PC-3 (cell line): Measurements from ENCODE around the gene HLTF. TPM values are rescaled to one million over a fixed set of nuclear protein-coding genes. Genes with fewer than 3 reads are reported as not detected.

ENCODE experiments used
- ATAC-seq: fragments of 200-7000 bp; cut with Tn5 transposase; 2 replicates; pipeline ENCODE4 v1.9.1; 2020; ENCODE audit warnings: mild to moderate bottlenecking, moderate library complexity
- BruUV-seq: library from RNA; stranded (reverse); fragments of 400-500 nt; replicated peaks from 2 replicates; lab custom pipeline; 2021; lab: Mats Ljungman, UMichigan
- CTCF ChIA-PET: fragments of 300-600 bp; sonication (Branson Sonifier 250); formaldehyde crosslinking; loops from one replicate; lab custom pipeline; 2022; ENCODE audit warnings: antibody characterized with exemption; lab: Charles Lee
- POLR2A ChIA-PET: fragments of 300-600 bp; sonication (Branson Sonifier 250); formaldehyde crosslinking; loops from one replicate; lab custom pipeline; 2022; ENCODE audit warnings: antibody characterized with exemption; ENCODE audit not compliant: unreplicated experiment; lab: Charles Lee
- DNase-seq: peaks from one replicate; pipeline ENCODE4 v3.0.0-alpha.2; 2015
- H2AFZ ChIP-seq: fragments of 300-600 bp; sonication (generic); 2 replicates; pipeline ENCODE4 v1.6.0; 2016; ENCODE audit warnings: antibody characterized with exemption, low read length
- H3F3A ChIP-seq: fragments of 300-600 bp; sonication (generic); one replicate; pipeline ENCODE4 v1.6.0; 2017; ENCODE audit warnings: antibody characterized with exemption, low read length, control low read depth, mild to moderate bottlenecking; ENCODE audit not compliant: unreplicated experiment
- H3K27ac ChIP-seq: fragments of 300-600 bp; sonication (generic); 2 replicates; pipeline ENCODE4 v1.5.1; 2016; ENCODE audit warnings: mild to moderate bottlenecking, low read length
- H3K27me3 ChIP-seq: fragments of 300-600 bp; sonication (generic); 2 replicates; pipeline ENCODE4 v1.6.1; 2016; ENCODE audit warnings: low read length, mixed read lengths
- H3K36me3 ChIP-seq: fragments of 300-600 bp; sonication (generic); 2 replicates; pipeline ENCODE4 v1.6.1; 2016; ENCODE audit warnings: low read depth, mixed run types, low read length, mixed read lengths
- H3K4me1 ChIP-seq: fragments of 300-600 bp; sonication (generic); 2 replicates; pipeline ENCODE4 v1.5.1; 2016; ENCODE audit warnings: low read length; ENCODE audit not compliant: insufficient read depth
- H3K4me2 ChIP-seq: fragments of 300-600 bp; sonication (generic); 2 replicates; pipeline ENCODE4 v1.6.0; 2016; ENCODE audit warnings: low read length
- H3K4me3 ChIP-seq: fragments of 300-600 bp; sonication (generic); 2 replicates; pipeline ENCODE4 v1.5.1; 2016; ENCODE audit warnings: mild to moderate bottlenecking, low read length, mixed read lengths
- H3K79me2 ChIP-seq: fragments of 300-600 bp; sonication (generic); 2 replicates; pipeline ENCODE4 v1.6.1; 2017; ENCODE audit warnings: low read length, mixed read lengths
- H3K9ac ChIP-seq: fragments of 300-600 bp; sonication (generic); 2 replicates; pipeline ENCODE4 v1.6.0; 2016; ENCODE audit warnings: mild to moderate bottlenecking, low read length
- H3K9me2 ChIP-seq: fragments of 300-600 bp; sonication (generic); replicated peaks from 2 replicates; pipeline ENCODE4 v1.6.1; 2016; ENCODE audit warnings: mixed run types, low read length, mixed read lengths
- H3K9me3 ChIP-seq: fragments of 300-600 bp; sonication (generic); 2 replicates; pipeline ENCODE4 v1.6.1; 2016; ENCODE audit warnings: low read length, mixed read lengths
- H4K20me1 ChIP-seq: fragments of 300-600 bp; sonication (generic); 2 replicates; pipeline ENCODE4 v1.6.1; 2016; ENCODE audit warnings: low read length, mixed read lengths
- CTCF ChIP-seq: fragments of 300-600 bp; sonication (generic); conservative IDR thresholded peaks from 2 replicates; pipeline ENCODE4 v1.5.1; 2017; ENCODE audit warnings: antibody characterized with exemption, low read depth, mild to moderate bottlenecking, low read length
- EZH2 ChIP-seq: fragments of 300-600 bp; sonication (generic); IDR thresholded peaks from one replicate; pipeline ENCODE4 v1.6.1; 2017; ENCODE audit warnings: antibody characterized with exemption, mild to moderate bottlenecking, low read length; ENCODE audit not compliant: unreplicated experiment
- EZH2phosphoT487 ChIP-seq: fragments of 300-600 bp; sonication (generic); IDR thresholded peaks from 2 replicates; pipeline ENCODE4 v1.6.1; 2018; ENCODE audit warnings: mild to moderate bottlenecking, antibody characterized with exemption, low read length, borderline replicate concordance
- intact Hi-C: fragments of 100-400 bp; cut with micrococcal nuclease; formaldehyde crosslinking; loops from 2 replicates; pipeline ENCODE4 v1.9.0; 2023
- total RNA-seq: library from RNA; depleted of rRNA; stranded (reverse); fragments of >200 nt; gene quantifications from 2 replicates; pipeline ENCODE4 v1.2.3, GENCODE V29; 2014

The HLTF gene
- total RNA-seq, 1 experiment from 2014 or later, result 43.3 TPM

GRCh38 chr3:149128821-149129220 is 42.5 kb upstream of the HLTF start:
- no peaks in the 10 kb centered on the region for H3K9me2 ChIP-seq
- H3K4me3 ChIP-seq, result peak overlapping the region; percentile 78
- no peaks in the 10 kb centered on the region for H3F3A ChIP-seq
- peaks cover 30% of the 10 kb centered on the region for H3K4me1 ChIP-seq
- DNase-seq, result no peak
- H3K27ac ChIP-seq, result no peak overlapping the region; the same call in 1 of the 2 replicates
- ChIA-PET CTCF (no interaction called here), POLR2A (no interaction called here)
- no peak for TF ChIP-seq CTCF
- no peak for TF ChIP-seq EZH2phosphoT487
- TF ChIP-seq EZH2, result no peak
- H2AFZ ChIP-seq, result peak overlapping the region; percentile 87
- no peaks in the 10 kb centered on the region for H4K20me1 ChIP-seq
- peak overlapping the region; percentile 81 for H3K9ac ChIP-seq
- H3K27me3 ChIP-seq, result no peaks in the 10 kb centered on the region
- no peaks in the 10 kb centered on the region for H3K9me3 ChIP-seq
- no peaks in the 10 kb centered on the region for H3K36me3 ChIP-seq
- peak overlapping the region; percentile 96 for H3K4me2 ChIP-seq
- H3K79me2 ChIP-seq, result peaks cover 33% of the 10 kb centered on the region
- ATAC-seq, result peak; percentile 1; the same call in 1 of the 2 replicates
- intact Hi-C loops, result loop anchor here (2.0 kb wide), 1 partner anchor 118 kb away; no protein-coding TSS in a partner anchor
- BruUV-seq, result TSS peak; percentile 87

DNA sequence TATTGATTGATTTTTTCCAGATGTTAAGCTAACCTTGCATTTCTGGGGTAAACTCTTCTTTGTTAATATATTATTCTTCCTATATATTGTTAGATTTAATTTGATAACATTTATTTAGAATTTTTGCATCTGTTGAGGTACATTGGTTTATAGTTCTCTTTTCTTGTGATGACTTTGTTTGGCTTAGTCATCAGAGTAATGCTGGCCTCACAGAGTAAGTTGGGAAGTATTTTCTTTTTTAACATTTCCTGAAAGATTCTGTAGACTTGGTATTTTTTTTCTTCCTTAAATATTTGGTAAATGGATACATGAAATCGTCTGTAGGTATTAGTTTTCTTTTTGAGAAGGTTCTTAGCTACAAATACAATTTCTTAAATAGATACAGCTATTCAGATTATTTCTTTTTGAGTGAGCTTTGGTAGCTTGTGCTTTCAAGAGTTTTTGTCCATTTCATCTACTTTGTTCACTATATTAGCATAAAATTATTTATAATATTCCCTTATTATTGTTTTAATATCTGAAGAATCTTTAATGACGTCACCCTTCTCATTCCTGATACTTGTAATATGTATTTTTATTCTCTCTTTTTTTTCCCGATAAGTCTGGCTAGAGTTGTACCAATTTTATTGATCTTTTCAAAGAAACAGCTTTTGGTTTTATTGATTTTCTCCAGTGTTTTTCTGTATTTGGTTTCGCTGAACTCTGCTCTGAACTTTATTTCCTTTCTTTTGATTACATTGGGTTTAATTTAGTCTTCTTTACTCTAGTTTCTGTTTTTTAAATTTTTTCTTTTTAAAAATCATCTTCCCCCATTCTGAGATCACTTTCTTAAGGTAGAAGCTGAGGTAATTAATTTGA is 36.6 kb upstream of the HLTF start:
- no peak overlapping the region for H3K27ac ChIP-seq
- H3K9me3 ChIP-seq, result no peaks in the 10 kb centered on the region
- H3K4me1 ChIP-seq, result 0 out of 2 replicates have a peak, but pooled peaks cover 4% of the 10 kb centered on the region
- H3K4me2 ChIP-seq, result no peak overlapping the region
- H3K9ac ChIP-seq, result no peak overlapping the region
- H3K36me3 ChIP-seq, result no peaks in the 10 kb centered on the region
- intact Hi-C loops, result loop anchor here (5.0 kb wide), 1 partner anchor 264 kb away; no protein-coding TSS in a partner anchor
- BruUV-seq, result no TSS peak
- H3K79me2 ChIP-seq, result no peaks in the 10 kb centered on the region
- DNase-seq (no peak), ATAC-seq (no peak)
- no peaks in the 10 kb centered on the region for H3K9me2 ChIP-seq
- CTCF ChIA-PET, result no interaction called here
- no peak overlapping the region for H2AFZ ChIP-seq
- no peaks in the 10 kb centered on the region for H3K27me3 ChIP-seq
- H4K20me1 ChIP-seq, result no peaks in the 10 kb centered on the region
- POLR2A ChIA-PET, result no interaction called here
- no peaks in the 10 kb centered on the region for H3F3A ChIP-seq
- no peak for TF ChIP-seq EZH2phosphoT487
- H3K4me3 ChIP-seq, result no peak overlapping the region

GRCh38 chr3:149120051-149120972 is 34.0 kb upstream of the HLTF start:
- H2AFZ ChIP-seq, result peak overlapping the region; percentile 33; the same call in 1 of the 2 replicates
- no peaks in the 10 kb centered on the region for H4K20me1 ChIP-seq
- H3K9ac ChIP-seq, result no peak overlapping the region
- H3K27ac ChIP-seq, result no peak overlapping the region
- H3K4me3 ChIP-seq, result no peak overlapping the region
- ChIA-PET CTCF (interaction anchor here (0.6 to 1.6 kb wide), 8 partner anchors 9 to 369 kb away, joined by 3 to 25 read pairs (median 4); partner anchors contain the start of genes HPS3 and TM4SF18), POLR2A (no interaction called here)
- ATAC-seq, result peak; percentile 82
- peak; percentile 86 for DNase-seq
- H3K4me1 ChIP-seq, result 0 out of 2 replicates have a peak, but pooled peaks cover 4% of the 10 kb centered on the region
- no peaks in the 10 kb centered on the region for H3K36me3 ChIP-seq
- intact Hi-C loops, result loop anchor here (1.0 to 5.0 kb wide), 5 partner anchors 153 to 364 kb away; no protein-coding TSS in a partner anchor
- no TSS peak for BruUV-seq
- H3K4me2 ChIP-seq, result peak overlapping the region; percentile 61
- no peak for TF ChIP-seq EZH2phosphoT487
- no peak for TF ChIP-seq EZH2
- peak; percentile 83 for TF ChIP-seq CTCF
- no peaks in the 10 kb centered on the region for H3K79me2 ChIP-seq
- no peaks in the 10 kb centered on the region for H3K9me3 ChIP-seq
- H3K27me3 ChIP-seq, result no peaks in the 10 kb centered on the region
- H3K9me2 ChIP-seq, result no peaks in the 10 kb centered on the region
- H3F3A ChIP-seq, result no peaks in the 10 kb centered on the region
